HCT116 (cell line): ENCODE results near the gene ATP6V0A1. TPM values are rescaled to one million over a fixed set of nuclear protein-coding genes. Genes with fewer than 3 reads are reported as not detected.

Experiments used
- ATAC-seq: fragments of 200-7000 bp; cut with Tn5 transposase; 2 replicates; pipeline ENCODE4 v1.9.1; 2020; ENCODE audit warnings: mild to moderate bottlenecking, moderate library complexity
- BruUV-seq: library from RNA; stranded (reverse); fragments of 400-500 nt; replicated peaks from 2 replicates; lab custom pipeline; 2021; lab: Mats Ljungman, UMichigan
- CTCF ChIA-PET: fragments of 300-600 bp; sonication (Branson Sonifier 250); formaldehyde crosslinking; loops from one replicate; lab custom pipeline; 2021; ENCODE audit warnings: antibody characterized with exemption; lab: Charles Lee
- POLR2A ChIA-PET: fragments of 300-600, 350-600 bp; sonication (Branson Sonifier 250); formaldehyde crosslinking; loops from one replicate; lab custom pipeline; 2021; ENCODE audit warnings: antibody characterized with exemption; lab: Charles Lee
- RAD21 ChIA-PET, 2 experiments: fragments of 300-600 bp; sonication (Branson Sonifier 250); formaldehyde crosslinking; loops; one replicate each; lab custom pipeline; 2023; ENCODE audit warnings: low total read pairs in 2 of 2; ENCODE audit not compliant: uncharacterized antibody in 2 of 2, unreplicated experiment in 2 of 2, low non-redundant PET in 1 of 2; lab: Charles Lee
- DNase-seq: peaks from one replicate; pipeline ENCODE4 v3.0.0-alpha.2; 2010; ENCODE audit warnings: low read depth, low spot score
- H2AFZ ChIP-seq: fragments of 200-600 bp; shearing (Covaris generic), sonication (generic); 2 replicates; pipeline ENCODE4 v1.6.1; 2017; ENCODE audit warnings: low read depth, mixed run types, mixed read lengths, antibody characterized with exemption, low read length; ENCODE audit not compliant: poor library complexity, severe bottlenecking
- H3K27ac ChIP-seq: 2 replicates; pipeline ENCODE4 v1.5.1; 2012; ENCODE audit warnings: low read depth, low read length
- H3K27me3 ChIP-seq: fragments of 200-600 bp; sonication (generic); 2 replicates; pipeline ENCODE4 v1.6.1; 2016; ENCODE audit warnings: mixed run types, low read length, mixed read lengths; ENCODE audit not compliant: insufficient read depth
- H3K36me3 ChIP-seq, 2 experiments: fragments of 200-500 bp in 1 of 2; fragments of 200-600 bp in 1 of 2; sonication (Bioruptor generic) in 1 of 2; sonication (generic) in 1 of 2; 2 replicates each; pipeline versions ENCODE4 v1.5.1 to v1.6.1; 2014 to 2016; ENCODE audit warnings: low read length in 2 of 2, inconsistent platforms in 1 of 2, mixed read lengths in 1 of 2, mixed run types in 1 of 2; ENCODE audit not compliant: insufficient read depth in 2 of 2, control insufficient read depth in 1 of 2
- H3K4me1 ChIP-seq, 2 experiments: fragments of 200-600 bp in 1 of 2; sonication (generic) in 1 of 2; 2 replicates each; pipeline versions ENCODE4 v1.5.1 to v1.6.1; 2012 to 2017; ENCODE audit warnings: low read length in 2 of 2, inconsistent platforms in 1 of 2, mild to moderate bottlenecking in 1 of 2, mixed read lengths in 1 of 2, mixed run types in 1 of 2, moderate library complexity in 1 of 2; ENCODE audit not compliant: insufficient read depth in 2 of 2, control insufficient read depth in 1 of 2
- H3K4me2 ChIP-seq: fragments of 200-600 bp; sonication (generic); 2 replicates; pipeline ENCODE4 v1.6.1; 2017; ENCODE audit warnings: mixed run types, low read length, mixed read lengths
- H3K4me3 ChIP-seq, 2 experiments: fragments of 200-600 bp in 1 of 2; sonication (generic) in 1 of 2; replicated peaks in 1 of 2; 2 replicates each; pipeline ENCODE4 v1.5.1; 2011 to 2016; ENCODE audit warnings: low read length in 2 of 2, control low read depth in 1 of 2, low read depth in 1 of 2, mild to moderate bottlenecking in 1 of 2, mixed read lengths in 1 of 2, mixed run types in 1 of 2
- H3K79me2 ChIP-seq: fragments of 200-600 bp; sonication (generic); 2 replicates; pipeline ENCODE4 v1.6.1; 2017; ENCODE audit warnings: mild to moderate bottlenecking, mixed run types, low read length, moderate library complexity, mixed read lengths; ENCODE audit not compliant: insufficient read depth
- H3K9ac ChIP-seq: fragments of 200-600 bp; sonication (generic); 2 replicates; pipeline ENCODE4 v1.6.1; 2016; ENCODE audit warnings: low read length, mixed read lengths
- H3K9me2 ChIP-seq: fragments of 200-600 bp; sonication (generic), shearing (Covaris generic); 2 replicates; pipeline ENCODE4 v1.6.1; 2017; ENCODE audit warnings: mixed run types, mild to moderate bottlenecking, moderate library complexity; ENCODE audit not compliant: insufficient read depth
- H3K9me3 ChIP-seq, 2 experiments: fragments of 200-500 bp in 1 of 2; fragments of 200-600 bp in 1 of 2; sonication (Bioruptor generic) in 1 of 2; sonication (generic) in 1 of 2; 2 replicates each; pipeline ENCODE4 v1.6.1; 2014 to 2017; ENCODE audit warnings: low read length in 2 of 2, mixed read lengths in 2 of 2, inconsistent platforms in 1 of 2, low read depth in 1 of 2, mild to moderate bottlenecking in 1 of 2, mixed run types in 1 of 2, moderate library complexity in 1 of 2; ENCODE audit not compliant: control insufficient read depth in 1 of 2, insufficient read depth in 1 of 2
- H4K20me1 ChIP-seq: fragments of 200-600 bp; sonication (generic), shearing (Covaris generic); 2 replicates; pipeline ENCODE4 v1.6.1; 2017; ENCODE audit warnings: mixed run types, mild to moderate bottlenecking, moderate library complexity; ENCODE audit not compliant: insufficient read depth
- ATF3 ChIP-seq: IDR thresholded peaks from 2 replicates; pipeline ENCODE4 v1.6.1; 2012
- CBX3 ChIP-seq: IDR thresholded peaks from 2 replicates; pipeline ENCODE4 v1.6.1; 2012; ENCODE audit warnings: low read depth
- ELF1 ChIP-seq: IDR thresholded peaks from 2 replicates; pipeline ENCODE4 v1.6.1; 2012; ENCODE audit warnings: low read depth, borderline replicate concordance
- EZH2 ChIP-seq: fragments of 200-600 bp; sonication (generic); IDR thresholded peaks from 2 replicates; pipeline ENCODE4 v1.6.1; 2017; ENCODE audit warnings: antibody characterized with exemption, mixed run types
- EZH2phosphoT487 ChIP-seq: fragments of 200-600 bp; IDR thresholded peaks from 2 replicates; pipeline ENCODE4 v1.6.1; 2018; ENCODE audit warnings: antibody characterized with exemption, borderline replicate concordance
- FOSL1 ChIP-seq: IDR thresholded peaks from 2 replicates; pipeline ENCODE4 v1.6.1; 2012; ENCODE audit warnings: low read depth
- POLR2A ChIP-seq: IDR thresholded peaks from 2 replicates; pipeline ENCODE4 v1.7.0; 2011; ENCODE audit warnings: borderline replicate concordance; ENCODE audit not compliant: insufficient read depth, insufficient read length; ENCODE audit errors: extremely low read depth
- POLR2AphosphoS5 ChIP-seq: IDR thresholded peaks from 2 replicates; pipeline ENCODE4 v1.6.1; 2011; ENCODE audit warnings: mild to moderate bottlenecking, low read depth, low read length, moderate library complexity
- RAD21 ChIP-seq: IDR thresholded peaks from 2 replicates; pipeline ENCODE4 v1.6.1; 2012; ENCODE audit warnings: low read depth, mild to moderate bottlenecking
- REST ChIP-seq: IDR thresholded peaks from 2 replicates; pipeline ENCODE4 v1.6.1; 2012; ENCODE audit warnings: low read depth
- SIN3A ChIP-seq: IDR thresholded peaks from 2 replicates; pipeline ENCODE4 v1.6.1; 2012; ENCODE audit warnings: low read depth
- SP1 ChIP-seq: IDR thresholded peaks from 2 replicates; pipeline ENCODE4 v1.6.1; 2012; ENCODE audit warnings: low read depth
- SRF ChIP-seq: IDR thresholded peaks from 2 replicates; pipeline ENCODE4 v1.6.1; 2012; ENCODE audit warnings: low read depth
- TCF7L2 ChIP-seq: IDR thresholded peaks from 2 replicates; pipeline ENCODE4 v1.7.0; 2011; ENCODE audit warnings: borderline replicate concordance, inconsistent platforms; ENCODE audit not compliant: insufficient read depth, insufficient read length; ENCODE audit errors: extremely low read depth
- ZFX ChIP-seq: fragments of 450-650 bp; IDR thresholded peaks from 2 replicates; pipeline ENCODE4 v1.6.1; 2017
- ZNF274 ChIP-seq: fragments of 200-500 bp; sonication (Bioruptor generic); IDR thresholded peaks from 2 replicates; pipeline ENCODE4 v1.6.1; 2014; ENCODE audit warnings: mild to moderate bottlenecking, low read depth, low read length, inconsistent platforms
- intact Hi-C: fragments of 100-400 bp; cut with micrococcal nuclease; formaldehyde crosslinking; loops from 2 replicates; pipeline ENCODE4 v1.10.0; 2022
- total RNA-seq: library from RNA; stranded (reverse); gene quantifications from one replicate; pipeline ENCODE4 v1.2.1, GENCODE V29; 2021; ENCODE audit not compliant: unreplicated experiment

Gene ATP6V0A1
- total RNA-seq, 1 experiment from 2014 or later, result 65.2 TPM

- intact Hi-C loops, result no loop called here
- no peaks in the 10 kb centered on the region for H4K20me1 ChIP-seq
- no TSS peak for BruUV-seq
- H3K9me2 ChIP-seq, result no peaks in the 10 kb centered on the region
- no peak for TF ChIP-seq ZFX
- TF ChIP-seq EZH2phosphoT487, result no peak
- no peak for TF ChIP-seq ATF3
- TF ChIP-seq SRF, result no peak
- TF ChIP-seq SIN3A, result no peak
- no peak for TF ChIP-seq TCF7L2
- TF ChIP-seq ZNF274, result no peak
- no peak for TF ChIP-seq ELF1
- TF ChIP-seq POLR2AphosphoS5, result no peak
- TF ChIP-seq POLR2A, result no peak
- TF ChIP-seq CBX3, result no peak
- TF ChIP-seq REST, result no peak
- TF ChIP-seq RAD21, result no peak
- no peak for TF ChIP-seq SP1
- no peak for TF ChIP-seq FOSL1
- no peak for TF ChIP-seq EZH2
- TF ChIP-seq, all 23 proteins: peak for 0
- CTCF ChIA-PET, result no interaction called here
- no peaks in the 10 kb centered on the region for H3K27me3 ChIP-seq
- peaks cover 2 to 7% of the 10 kb centered on the region in 2 experiments for H3K4me1 ChIP-seq
- no peak overlapping the region for H3K9ac ChIP-seq
- no peaks in the 10 kb centered on the region for H3K79me2 ChIP-seq
- POLR2A ChIA-PET, result no interaction called here
- H2AFZ ChIP-seq, result no peak overlapping the region
- RAD21 ChIA-PET, result no interaction called here
- H3K27ac ChIP-seq, result no peak overlapping the region
- no peak overlapping the region for H3K4me3 ChIP-seq
- H3K9me3 ChIP-seq, result no peaks in the 10 kb centered on the region
- H3K36me3 ChIP-seq, result peaks cover 9 to 13% of the 10 kb centered on the region in 2 experiments; a peak in 3 of 4 replicates
- DNase-seq, result no peak
- no peak overlapping the region for H3K4me2 ChIP-seq
- ATAC-seq, result no peak
Observed at GRCh38 chr17:42512733-42513251, 54.1 kb downstream of the ATP6V0A1 start.
